ENCODE measurements around the gene CCDC85C. TPM values are rescaled to one million over a fixed set of nuclear protein-coding genes. Genes with fewer than 3 reads are reported as not detected.

The CCDC85C gene
- total RNA-seq, 1 donor from 2014 or later = 7.0 TPM

DNA sequence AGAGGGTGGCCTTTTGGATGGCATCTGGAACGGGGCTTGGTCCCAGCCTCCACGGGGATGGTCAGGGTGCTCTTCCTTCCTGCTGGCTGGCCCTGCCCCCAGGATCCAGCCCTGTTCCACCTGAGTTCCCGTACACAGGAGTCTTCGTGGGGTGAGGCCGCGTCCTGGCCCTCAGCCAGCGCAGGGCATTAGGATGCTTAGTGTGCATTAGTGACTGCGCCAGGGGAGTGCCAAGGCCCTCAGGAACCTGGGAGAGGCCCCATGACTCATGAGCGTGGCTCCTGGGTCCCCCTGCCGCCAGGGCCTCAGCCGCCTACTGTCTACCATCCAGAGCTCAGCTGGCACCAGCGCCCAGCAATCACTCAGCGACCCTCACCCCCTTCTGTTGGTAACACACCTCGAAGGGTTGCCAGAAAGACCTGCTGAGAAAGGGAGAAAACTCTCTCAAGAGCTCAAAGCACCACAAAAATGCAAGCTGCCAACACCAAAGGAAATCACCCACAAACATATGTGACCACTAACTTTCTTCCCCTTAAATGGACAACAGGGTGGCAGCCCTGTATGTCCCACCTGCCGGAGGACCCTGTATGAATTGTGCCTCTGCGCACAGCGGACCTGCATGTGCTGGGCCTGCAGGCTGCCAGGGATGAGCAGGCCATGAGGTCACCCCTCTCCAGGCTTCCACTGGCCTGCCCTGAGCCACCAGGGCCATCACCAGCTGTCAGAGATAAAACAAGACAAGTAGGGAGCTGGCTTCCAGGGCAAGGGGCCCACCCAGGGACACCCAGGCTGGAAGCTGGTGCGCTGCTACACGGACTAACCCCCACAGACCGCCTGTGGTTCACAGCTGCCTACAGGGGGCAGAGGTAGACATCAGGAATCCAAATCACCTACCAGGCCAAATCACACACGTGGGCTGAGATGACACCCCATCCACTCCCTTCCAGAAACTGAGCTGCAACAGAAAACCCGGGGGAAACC, 28.7 kb downstream of the CCDC85C start:
- no peaks in the 10 kb centered on the region for H3K36me3 Mint-ChIP-seq (ENCODE audit: low read depth)
- no peaks in the 10 kb centered on the region for H3K27me3 Mint-ChIP-seq (ENCODE audit: low read depth)
- TF ChIP-seq CTCF (IDR thresholded peaks at IDR 0.05) = peak; percentile 54
- H3K4me3 Mint-ChIP-seq (ENCODE audit: unreplicated experiment) = no peak overlapping the region
- no peak for DNase-seq (ENCODE audit: low spot score)
- peaks cover 74% of the 10 kb centered on the region for H3K4me1 Mint-ChIP-seq (ENCODE audit: low read depth)
- no peaks in the 10 kb centered on the region for H3K9me3 Mint-ChIP-seq (ENCODE audit: low read depth)
- peak overlapping the region; percentile 20 for H3K27ac Mint-ChIP-seq (ENCODE audit: unreplicated experiment)

- TF ChIP-seq CTCF (IDR thresholded peaks at IDR 0.05) = no peak
- H3K9me3 Mint-ChIP-seq (ENCODE audit: low read depth) = no peaks in the 10 kb centered on the region
- H3K27ac Mint-ChIP-seq (ENCODE audit: unreplicated experiment) = peak overlapping the region; percentile 94
- DNase-seq (ENCODE audit: low spot score) = no peak
- H3K36me3 Mint-ChIP-seq (ENCODE audit: low read depth) = no peaks in the 10 kb centered on the region
- no peaks in the 10 kb centered on the region for H3K27me3 Mint-ChIP-seq (ENCODE audit: low read depth)
- peaks cover 66% of the 10 kb centered on the region for H3K4me1 Mint-ChIP-seq (ENCODE audit: low read depth)
- peak overlapping the region; percentile 40 for H3K4me3 Mint-ChIP-seq (ENCODE audit: unreplicated experiment)
Observed at GRCh38 chr14:99574099-99574880, 29.7 kb downstream of the CCDC85C start.

- Mint-ChIP-seq H3K27ac (ENCODE audit: unreplicated experiment) (peak overlapping the region; percentile 94), H3K36me3 (ENCODE audit: low read depth) (no peaks in the 10 kb centered on the region), H3K4me1 (ENCODE audit: low read depth) (peaks cover 68% of the 10 kb centered on the region), H3K9me3 (ENCODE audit: low read depth) (no peaks in the 10 kb centered on the region), H3K4me3 (ENCODE audit: unreplicated experiment) (no peak overlapping the region), H3K27me3 (ENCODE audit: low read depth) (no peaks in the 10 kb centered on the region)
- TF ChIP-seq CTCF (IDR thresholded peaks at IDR 0.05) = no peak
- DNase-seq (ENCODE audit: low spot score) = no peak
Observed at GRCh38 chr14:99573436-99574098, 30.4 kb downstream of the CCDC85C start.

DNA sequence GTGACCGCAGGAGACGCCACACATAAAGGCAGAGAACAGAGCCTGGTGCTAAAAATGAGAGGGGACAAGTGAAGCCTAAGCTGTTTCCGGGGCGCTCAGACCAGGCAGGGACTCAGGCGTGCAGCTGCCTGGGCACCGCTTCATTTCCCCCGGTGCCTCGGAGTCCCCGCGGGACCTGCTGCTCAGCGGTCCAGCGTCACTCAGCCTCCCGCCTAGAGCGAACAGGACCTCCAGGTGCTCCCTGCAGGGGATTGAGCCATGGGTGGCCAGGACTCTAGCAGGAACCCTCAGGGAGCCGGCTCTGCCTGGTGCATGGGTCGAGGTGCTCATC, 31.0 kb downstream of the CCDC85C start:
- TF ChIP-seq CTCF (IDR thresholded peaks at IDR 0.05) = no peak
- Mint-ChIP-seq H3K9me3 (ENCODE audit: low read depth) (no peaks in the 10 kb centered on the region), H3K4me3 (ENCODE audit: unreplicated experiment) (no peak overlapping the region), H3K4me1 (ENCODE audit: low read depth) (peaks cover 69% of the 10 kb centered on the region), H3K27ac (ENCODE audit: unreplicated experiment) (no peak overlapping the region), H3K36me3 (ENCODE audit: low read depth) (no peaks in the 10 kb centered on the region), H3K27me3 (ENCODE audit: low read depth) (no peaks in the 10 kb centered on the region)
- DNase-seq (ENCODE audit: low spot score) = no peak

All from chondrocyte (in vitro differentiated cells).